RWPE2 (cell line): ENCODE data around the gene CDC45.

Experiments
- ATAC-seq: fragments of 200-7000 bp; cut with Tn5 transposase; 3 replicates; pipeline ENCODE4 v1.9.1; 2021; ENCODE audit warnings: low read depth
- DNase-seq: peaks from one replicate; pipeline ENCODE4 v3.0.0-alpha.2; 2020; ENCODE audit warnings: low spot score
- H3K27ac ChIP-seq: fragments of 450-650 bp; 2 replicates; pipeline ENCODE4 v1.5.1; 2017; ENCODE audit warnings: mild to moderate bottlenecking; ENCODE audit not compliant: poor library complexity, severe bottlenecking
- H3K27me3 ChIP-seq: fragments of 250-450 bp; sonication (Bioruptor Pico); 2 replicates; pipeline ENCODE4 v1.5.1; 2021; ENCODE audit warnings: mild to moderate bottlenecking, moderate library complexity; ENCODE audit not compliant: insufficient read depth, poor library complexity, severe bottlenecking
- H3K36me3 ChIP-seq: fragments of 250-450 bp; sonication (Bioruptor Pico); 2 replicates; pipeline ENCODE4 v1.5.1; 2020; ENCODE audit warnings: low read depth, mild to moderate bottlenecking, moderate library complexity
- H3K4me1 ChIP-seq: fragments of 250-450 bp; sonication (Bioruptor Pico); 2 replicates; pipeline ENCODE4 v1.5.1; 2021; ENCODE audit warnings: mild to moderate bottlenecking, moderate library complexity; ENCODE audit not compliant: insufficient read depth, poor library complexity, severe bottlenecking
- H3K4me3 ChIP-seq: fragments of 250-450 bp; sonication (Bioruptor Pico); 2 replicates; pipeline ENCODE4 v1.5.1; 2021; ENCODE audit warnings: mild to moderate bottlenecking, moderate library complexity; ENCODE audit not compliant: severe bottlenecking
- H3K9me3 ChIP-seq: fragments of 250-450 bp; sonication (Bioruptor Pico); 2 replicates; pipeline ENCODE4 v1.5.1; 2021; ENCODE audit warnings: mild to moderate bottlenecking, moderate library complexity; ENCODE audit not compliant: severe bottlenecking
- TF ChIP-seq, protein P1 (sequence below): fragments of 450-650 bp; IDR thresholded peaks from one replicate; pipeline ENCODE4 v1.5.1; 2017; ENCODE audit warnings: mild to moderate bottlenecking, moderate library complexity; ENCODE audit not compliant: poor library complexity, severe bottlenecking

The CDC45 gene

GRCh38 chr22:19519041-19519926 is 39.6 kb downstream of the CDC45 start:
- no peak overlapping the region for H3K27ac ChIP-seq
- ATAC-seq (no peak), DNase-seq (no peak)
- TF ChIP-seq, protein P1, sequence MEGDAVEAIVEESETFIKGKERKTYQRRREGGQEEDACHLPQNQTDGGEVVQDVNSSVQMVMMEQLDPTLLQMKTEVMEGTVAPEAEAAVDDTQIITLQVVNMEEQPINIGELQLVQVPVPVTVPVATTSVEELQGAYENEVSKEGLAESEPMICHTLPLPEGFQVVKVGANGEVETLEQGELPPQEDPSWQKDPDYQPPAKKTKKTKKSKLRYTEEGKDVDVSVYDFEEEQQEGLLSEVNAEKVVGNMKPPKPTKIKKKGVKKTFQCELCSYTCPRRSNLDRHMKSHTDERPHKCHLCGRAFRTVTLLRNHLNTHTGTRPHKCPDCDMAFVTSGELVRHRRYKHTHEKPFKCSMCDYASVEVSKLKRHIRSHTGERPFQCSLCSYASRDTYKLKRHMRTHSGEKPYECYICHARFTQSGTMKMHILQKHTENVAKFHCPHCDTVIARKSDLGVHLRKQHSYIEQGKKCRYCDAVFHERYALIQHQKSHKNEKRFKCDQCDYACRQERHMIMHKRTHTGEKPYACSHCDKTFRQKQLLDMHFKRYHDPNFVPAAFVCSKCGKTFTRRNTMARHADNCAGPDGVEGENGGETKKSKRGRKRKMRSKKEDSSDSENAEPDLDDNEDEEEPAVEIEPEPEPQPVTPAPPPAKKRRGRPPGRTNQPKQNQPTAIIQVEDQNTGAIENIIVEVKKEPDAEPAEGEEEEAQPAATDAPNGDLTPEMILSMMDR = no peak
- no peaks in the 10 kb centered on the region for H3K4me1 ChIP-seq
- peaks cover 11% of the 10 kb centered on the region for H3K27me3 ChIP-seq
- H3K4me3 ChIP-seq = no peak overlapping the region
- no peaks in the 10 kb centered on the region for H3K9me3 ChIP-seq
- peaks cover 29% of the 10 kb centered on the region for H3K36me3 ChIP-seq

DNA sequence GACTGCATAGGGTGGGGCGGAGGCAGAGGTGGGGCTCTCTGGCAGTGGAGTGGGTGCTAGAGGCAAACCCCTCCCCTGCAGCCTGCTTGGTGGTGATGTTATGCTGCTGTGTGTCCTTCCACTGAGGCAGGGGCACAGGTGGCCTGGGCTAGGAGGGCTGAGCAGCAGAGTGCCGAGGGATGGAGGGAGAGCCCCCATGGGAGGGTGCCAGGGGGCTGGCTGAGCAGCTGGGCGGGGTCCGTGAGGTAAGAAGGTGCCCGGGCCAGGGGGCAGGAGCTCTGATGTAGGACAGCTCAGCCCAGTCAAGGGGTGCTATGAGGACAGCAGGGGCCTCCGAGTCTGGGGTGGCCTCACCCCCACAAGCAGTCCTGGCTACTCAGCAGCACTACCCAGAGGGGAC is 40.3 kb downstream of the CDC45 start:
- H3K36me3 ChIP-seq = peaks cover 21% of the 10 kb centered on the region
- no peaks in the 10 kb centered on the region for H3K9me3 ChIP-seq
- no peaks in the 10 kb centered on the region for H3K4me1 ChIP-seq
- ATAC-seq (no peak), DNase-seq (peak; percentile 54)
- TF ChIP-seq, protein P1 = no peak
- peaks cover 14% of the 10 kb centered on the region for H3K27me3 ChIP-seq
- H3K27ac ChIP-seq = no peak overlapping the region
- no peak overlapping the region for H3K4me3 ChIP-seq

- Histone ChIP-seq H3K4me3 (no peak overlapping the region), H3K36me3 (peaks cover 14% of the 10 kb centered on the region), H3K9me3 (no peaks in the 10 kb centered on the region), H3K27me3 (peaks cover 15% of the 10 kb centered on the region), H3K27ac (no peak overlapping the region), H3K4me1 (no peaks in the 10 kb centered on the region)
- TF ChIP-seq, protein P1 = no peak
- ATAC-seq (no peak), DNase-seq (no peak)
These were observed 41.0 kb downstream of the CDC45 start for GRCh38 chr22:19520566-19521305.

DNA sequence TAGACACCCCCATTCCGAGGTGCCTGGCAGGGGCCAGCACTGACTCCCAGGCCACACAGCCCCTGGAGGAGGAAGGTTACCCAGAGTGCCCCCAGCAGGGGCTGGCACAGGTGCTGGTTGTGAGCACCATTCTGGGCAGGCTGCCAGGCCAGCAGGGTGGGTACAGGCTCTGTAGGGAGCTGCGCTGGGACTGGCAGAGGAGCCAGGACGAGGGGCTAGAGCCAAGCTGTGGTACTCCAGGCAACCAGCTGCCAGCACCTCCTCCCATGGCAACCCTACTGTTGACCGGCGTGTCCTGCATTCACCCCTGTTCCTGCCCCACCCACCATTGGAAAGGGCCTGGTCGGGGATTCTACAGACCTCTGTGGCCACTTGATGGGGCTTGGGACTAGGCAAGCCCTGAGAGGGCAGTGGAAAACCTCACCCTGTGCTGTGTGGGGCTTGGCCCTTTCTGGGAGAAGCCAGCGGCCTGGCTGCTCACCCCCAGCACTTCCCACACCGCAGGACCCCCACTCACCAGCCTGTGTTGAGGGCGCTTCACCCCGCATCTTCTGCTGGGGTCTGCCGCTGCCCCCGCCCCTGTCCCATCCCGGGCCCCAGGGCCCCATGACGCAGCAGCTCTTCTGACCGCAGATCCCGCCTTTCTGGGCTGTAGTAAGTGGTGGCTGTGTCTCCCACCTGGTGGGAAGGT is 42.6 kb downstream of the CDC45 start:
- TF ChIP-seq, protein P1 = no peak
- DNase-seq (peak; percentile 64), ATAC-seq (0 out of 3 replicates have a peak, but pooled peaks have one; percentile 2)
- H3K4me3 ChIP-seq = no peak overlapping the region
- no peaks in the 10 kb centered on the region for H3K9me3 ChIP-seq
- H3K27ac ChIP-seq = no peak overlapping the region
- H3K36me3 ChIP-seq = peaks cover 10% of the 10 kb centered on the region
- no peaks in the 10 kb centered on the region for H3K4me1 ChIP-seq
- peaks cover 15% of the 10 kb centered on the region for H3K27me3 ChIP-seq
